Tibial nerve (tissue), 4 donors: ENCODE results near the gene TNS3.

Experiments
- EP300 ChIP-seq, 2 donors: sonication (generic); formaldehyde crosslinking; IDR thresholded peaks; one replicate each; pipeline ENCODE4 v1.6.1; 2017; ENCODE audit warnings: antibody characterized with exemption in 2 of 2, mild to moderate bottlenecking in 1 of 2
- POLR2A ChIP-seq, 2 donors: fragments of 450-650 bp; IDR thresholded peaks; one replicate each; pipeline ENCODE4 v1.6.1; 2017; ENCODE audit warnings: antibody characterized with exemption in 2 of 2, mild to moderate bottlenecking in 2 of 2, moderate library complexity in 2 of 2
- TF ChIP-seq, protein P1 (sequence below), 5 experiments: fragments of 200-600 bp in 3 of 5; fragments of 450-650 bp in 2 of 5; sonication (generic) in 3 of 5; IDR thresholded peaks; one replicate each; pipeline ENCODE4 v1.5.1; 2016 to 2019; ENCODE audit warnings: antibody characterized with exemption in 5 of 5, mild to moderate bottlenecking in 3 of 5, moderate library complexity in 2 of 5

DNA sequence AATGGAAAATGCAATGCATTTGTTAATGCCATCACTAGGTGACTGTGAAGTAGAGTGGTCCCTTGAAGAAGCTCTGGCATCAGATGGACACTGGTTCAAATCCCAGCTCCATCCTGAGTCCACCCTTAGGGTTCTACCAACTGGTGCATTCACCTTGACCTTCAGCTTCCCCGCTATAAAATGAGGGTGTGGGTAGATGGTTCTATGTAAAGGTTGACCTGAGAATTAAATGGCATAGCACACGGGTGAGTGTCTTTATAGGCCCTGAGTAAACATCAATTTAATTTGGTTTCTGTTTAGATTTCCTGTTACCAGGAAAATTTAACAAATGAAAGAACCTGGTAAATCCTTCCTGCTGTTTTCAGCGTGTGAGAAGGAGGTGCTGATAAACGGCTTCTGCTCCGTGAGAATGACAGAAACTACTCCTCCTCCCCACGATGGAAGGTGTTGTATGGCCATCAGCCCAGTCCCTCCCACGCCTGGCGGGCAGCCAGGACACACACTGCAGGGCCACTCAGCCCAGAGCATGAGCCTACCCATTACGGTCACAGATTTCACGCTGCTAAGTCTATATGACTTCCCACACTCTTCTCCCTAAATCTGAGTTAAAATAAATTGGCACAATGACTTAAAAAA lies 210.1 kb downstream of the TNS3 start:
- TF ChIP-seq EP300 (IDR thresholded peaks at IDR 0.05) (no peak), POLR2A (IDR thresholded peaks at IDR 0.05) (no peak)
- TF ChIP-seq, protein P1, sequence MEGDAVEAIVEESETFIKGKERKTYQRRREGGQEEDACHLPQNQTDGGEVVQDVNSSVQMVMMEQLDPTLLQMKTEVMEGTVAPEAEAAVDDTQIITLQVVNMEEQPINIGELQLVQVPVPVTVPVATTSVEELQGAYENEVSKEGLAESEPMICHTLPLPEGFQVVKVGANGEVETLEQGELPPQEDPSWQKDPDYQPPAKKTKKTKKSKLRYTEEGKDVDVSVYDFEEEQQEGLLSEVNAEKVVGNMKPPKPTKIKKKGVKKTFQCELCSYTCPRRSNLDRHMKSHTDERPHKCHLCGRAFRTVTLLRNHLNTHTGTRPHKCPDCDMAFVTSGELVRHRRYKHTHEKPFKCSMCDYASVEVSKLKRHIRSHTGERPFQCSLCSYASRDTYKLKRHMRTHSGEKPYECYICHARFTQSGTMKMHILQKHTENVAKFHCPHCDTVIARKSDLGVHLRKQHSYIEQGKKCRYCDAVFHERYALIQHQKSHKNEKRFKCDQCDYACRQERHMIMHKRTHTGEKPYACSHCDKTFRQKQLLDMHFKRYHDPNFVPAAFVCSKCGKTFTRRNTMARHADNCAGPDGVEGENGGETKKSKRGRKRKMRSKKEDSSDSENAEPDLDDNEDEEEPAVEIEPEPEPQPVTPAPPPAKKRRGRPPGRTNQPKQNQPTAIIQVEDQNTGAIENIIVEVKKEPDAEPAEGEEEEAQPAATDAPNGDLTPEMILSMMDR (IDR thresholded peaks at IDR 0.05): no peak
